SK-N-DZ (cell line): Measurements from ENCODE around the gene SMIM20.

ENCODE experiments used
- DNase-seq: peaks from one replicate; pipeline ENCODE4 v3.0.0-alpha.2; 2015; ENCODE audit warnings: low spot score

SMIM20 gene

DNA sequence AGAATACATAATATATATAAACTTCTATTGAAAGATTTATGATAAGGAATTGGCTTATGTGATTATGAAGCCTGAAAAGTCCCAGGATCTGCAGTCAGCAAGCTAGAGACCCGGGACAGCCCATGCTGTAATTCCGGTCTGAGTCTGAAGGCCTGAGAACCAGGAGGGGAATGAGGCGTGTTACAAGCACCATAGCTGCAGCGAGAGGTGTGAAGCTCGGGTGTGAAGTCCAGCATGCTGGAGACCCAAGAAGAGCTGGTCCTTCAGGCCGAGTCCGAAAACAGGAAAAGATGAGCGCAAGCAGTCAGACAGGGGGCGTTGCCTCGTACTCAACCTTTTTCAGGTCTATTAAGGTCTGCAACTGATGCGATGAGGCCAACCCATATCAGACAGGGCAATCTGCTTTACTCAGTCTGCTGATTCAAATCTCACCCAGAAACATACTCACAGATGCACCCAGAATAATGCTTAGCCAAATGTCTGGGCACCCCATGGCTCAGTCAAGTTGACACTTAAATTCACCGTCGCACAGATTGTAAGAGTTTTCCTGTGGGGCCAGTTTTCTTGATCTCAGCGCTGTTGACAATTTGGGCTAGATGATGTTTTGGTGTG is 40.4 kb downstream of the SMIM20 start:
- peak; percentile 42 for DNase-seq

DNA sequence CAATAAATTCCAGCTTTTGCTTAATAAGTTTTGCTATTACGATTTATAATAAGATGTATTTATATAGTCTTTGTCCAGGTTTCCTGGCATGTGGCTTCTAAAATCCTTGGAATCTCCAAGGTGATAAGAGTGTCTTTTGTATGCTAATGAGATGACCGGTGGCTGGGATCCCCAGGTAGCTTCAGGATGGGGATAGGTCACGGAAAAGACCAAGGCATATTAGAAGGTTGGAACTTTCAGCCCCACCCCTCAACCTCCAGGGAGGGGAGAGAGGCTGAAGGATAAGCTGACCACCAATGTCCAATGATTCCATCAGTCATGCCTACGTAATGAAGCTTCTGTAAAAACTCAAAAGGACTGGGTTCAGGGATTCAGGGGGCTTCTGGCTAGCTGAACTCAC is 41.7 kb downstream of the SMIM20 start:
- DNase-seq = no peak

DNA sequence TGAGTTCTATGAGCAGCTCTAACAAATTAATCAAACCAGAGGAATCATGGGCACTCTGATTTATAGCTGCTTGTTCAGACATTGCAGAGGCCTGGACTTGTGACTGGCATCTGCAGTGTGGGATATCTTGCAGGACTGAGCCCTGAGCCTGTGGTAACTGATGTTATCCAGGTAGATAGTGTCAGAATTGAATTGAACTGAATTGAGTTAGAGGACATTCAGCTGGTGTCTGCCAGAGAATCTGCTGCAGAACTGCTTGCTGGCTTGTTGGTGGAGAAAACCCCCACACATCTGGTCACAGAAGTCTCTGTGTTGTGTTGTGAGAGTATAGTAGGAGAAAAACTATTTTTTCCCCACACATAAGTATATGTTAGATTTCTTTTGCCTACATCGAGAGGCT is 42.2 kb downstream of the SMIM20 start:
- DNase-seq = peak; percentile 97

DNA sequence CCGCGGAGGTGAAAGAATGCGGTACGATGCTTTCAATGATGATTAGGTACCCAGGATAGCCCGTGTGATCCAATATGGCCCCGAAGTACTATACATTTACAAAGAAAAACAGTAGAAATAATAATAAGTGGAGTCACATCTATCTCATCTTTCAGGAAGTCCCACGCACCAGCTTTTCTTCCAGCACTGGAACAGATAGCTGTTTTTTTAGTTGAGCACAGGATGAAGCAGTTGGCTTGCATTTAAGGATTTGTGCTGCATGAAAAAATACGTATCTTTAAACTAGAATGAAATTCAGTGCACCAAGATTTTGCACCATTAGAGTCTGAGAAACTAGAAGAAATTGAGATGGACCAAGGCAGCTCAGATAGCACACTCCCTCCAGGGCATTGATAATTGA is 44.1 kb downstream of the SMIM20 start:
- no peak for DNase-seq

- no peak for DNase-seq
These were observed 48.4 kb downstream of the SMIM20 start for GRCh38 chr4:25962393-25962792.

GRCh38 chr4:25965629-25966028 is 51.6 kb downstream of the SMIM20 start:
- DNase-seq = no peak

GRCh38 chr4:25966171-25966570 is 52.2 kb downstream of the SMIM20 start:
- no peak for DNase-seq

DNA sequence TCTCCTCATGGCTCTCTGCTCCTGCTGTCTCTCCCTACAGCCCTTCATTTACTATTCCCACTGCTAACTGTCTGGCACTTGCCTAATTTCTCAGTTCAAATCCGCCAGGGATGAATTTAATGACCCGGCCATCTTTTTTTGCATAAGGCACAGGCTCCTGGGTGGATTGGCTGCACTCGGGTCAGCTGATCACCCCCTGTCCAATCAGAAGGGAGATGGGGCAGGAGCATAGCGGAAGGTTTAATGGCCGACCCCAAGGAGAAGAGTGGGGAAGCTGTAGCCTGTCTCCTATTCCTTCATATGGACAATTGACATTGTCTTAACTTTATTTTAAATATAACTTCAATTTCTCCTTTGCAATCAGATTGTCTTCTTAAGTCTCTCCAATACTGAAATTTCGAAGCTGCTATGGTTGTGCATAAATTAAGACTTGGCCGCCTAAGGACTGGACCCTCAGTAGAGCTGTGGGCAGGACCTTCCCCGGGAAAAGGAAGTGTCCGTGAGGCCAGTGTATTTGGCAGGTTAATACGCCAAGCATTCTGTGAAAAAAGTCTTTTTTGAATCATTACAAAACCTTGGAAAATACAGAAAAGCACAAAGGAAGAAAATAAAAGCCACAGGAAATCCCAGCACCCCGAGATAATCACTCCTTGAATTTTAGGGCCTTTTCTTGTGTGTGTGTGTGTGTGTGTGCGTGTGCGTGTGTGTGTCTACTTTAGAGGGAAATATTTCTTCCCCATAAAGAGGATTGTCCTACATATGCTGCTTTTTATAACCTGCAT is 55.5 kb downstream of the SMIM20 start:
- no peak for DNase-seq

GRCh38 chr4:25970226-25970675 is 56.2 kb downstream of the SMIM20 start:
- no peak for DNase-seq

GRCh38 chr4:25970691-25971432 is 56.8 kb downstream of the SMIM20 start:
- DNase-seq = no peak

GRCh38 chr4:25972366-25972765 is 58.3 kb downstream of the SMIM20 start:
- no peak for DNase-seq

DNA sequence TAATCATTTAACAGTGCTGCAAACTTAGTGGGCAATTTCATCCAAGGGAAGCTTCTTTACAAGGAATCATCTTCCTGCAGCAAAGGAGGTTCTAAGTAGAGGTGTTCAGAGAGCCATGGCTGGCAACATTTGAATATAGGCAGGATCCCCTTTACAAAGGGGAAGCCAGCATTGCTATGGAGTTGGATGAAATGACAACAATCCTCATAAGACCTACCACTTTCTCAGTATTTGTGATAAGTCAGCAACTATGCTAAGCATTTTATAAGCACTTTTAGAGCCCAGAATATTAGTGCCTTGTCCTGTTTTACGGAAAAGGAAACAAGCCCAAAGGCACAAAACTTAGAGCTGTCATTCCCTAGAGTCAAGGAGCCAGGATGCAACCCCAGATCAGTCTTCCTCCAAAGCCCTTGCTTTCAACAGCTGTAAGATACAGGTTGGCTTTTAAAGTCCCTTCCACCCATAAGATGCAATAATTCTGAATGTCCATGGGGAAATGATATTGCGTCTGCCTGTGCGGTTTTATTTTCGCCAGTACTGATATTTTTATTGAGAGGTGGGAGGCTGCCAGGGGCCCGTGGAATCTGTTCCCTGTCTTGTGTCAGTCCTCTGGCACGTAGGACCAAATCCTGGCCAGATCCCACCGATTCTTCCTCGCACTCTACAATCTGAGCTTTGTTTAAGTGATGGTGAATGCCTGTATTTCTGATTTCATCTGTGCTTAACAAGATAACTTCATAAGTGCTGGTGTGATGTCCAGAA is 59.1 kb downstream of the SMIM20 start:
- no peak for DNase-seq

DNA sequence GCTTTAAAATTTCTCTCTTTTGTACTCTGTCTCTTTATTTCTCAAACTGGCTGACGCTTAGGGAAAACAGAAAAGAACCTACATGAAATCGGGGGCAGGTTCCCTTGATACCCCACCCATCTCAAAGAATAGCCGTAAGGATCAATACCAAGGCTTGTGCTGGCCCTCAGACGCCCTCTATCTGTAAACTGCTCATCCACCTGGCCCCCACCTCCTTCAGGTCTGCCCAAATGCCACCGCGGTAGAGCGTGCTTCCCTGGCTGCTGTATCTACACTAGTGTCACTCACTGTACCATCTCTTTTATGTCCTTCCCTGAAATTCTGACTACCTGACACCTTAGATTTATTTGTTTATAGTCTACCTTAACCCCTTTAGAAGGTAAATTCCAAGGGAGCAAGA is 62.8 kb downstream of the SMIM20 start:
- DNase-seq = peak; percentile 21

- DNase-seq = peak; percentile 90
These were observed 63.6 kb downstream of the SMIM20 start for GRCh38 chr4:25977397-25978170.

GRCh38 chr4:25978327-25978726 is 64.3 kb downstream of the SMIM20 start:
- no peak for DNase-seq
